WTC11 (cell line): ENCODE results near the gene ERCC5. TPM values are rescaled to one million over a fixed set of nuclear protein-coding genes. Genes with fewer than 3 reads are reported as not detected.
A peak's percentile ranks its signal among the peaks of the same experiment; 100 is the strongest.

ENCODE experiments used
- ATAC-seq: fragments of 200-7000 bp; cut with Tn5 transposase; 2 replicates; pipeline ENCODE4 v1.10.0; 2021; ENCODE audit warnings: mild to moderate bottlenecking, moderate library complexity
- CTCF ChIA-PET: fragments of 300-600 bp; sonication (Branson Sonifier 250); formaldehyde crosslinking; loops from one replicate; lab custom pipeline; 2021; ENCODE audit warnings: antibody characterized with exemption; lab: Charles Lee
- POLR2A ChIA-PET: fragments of 350-600 bp; sonication (Branson Sonifier 250); formaldehyde crosslinking; loops from one replicate; lab custom pipeline; 2021; ENCODE audit warnings: antibody characterized with exemption; lab: Charles Lee
- DNase-seq: peaks from one replicate; pipeline ENCODE4 v3.0.0; 2021; ENCODE audit warnings: low spot score
- H3K27ac Mint-ChIP-seq: 2 replicates; pipeline ENCODE4 v1.8.0; 2021; ENCODE audit warnings: mixed read lengths
- H3K27me3 Mint-ChIP-seq: 2 replicates; pipeline ENCODE4 v1.8.0; 2021; ENCODE audit warnings: low read depth, mild to moderate bottlenecking, moderate library complexity, mixed read lengths
- H3K36me3 Mint-ChIP-seq: 2 replicates; pipeline ENCODE4 v1.8.0; 2021; ENCODE audit warnings: mixed read lengths
- H3K4me1 Mint-ChIP-seq: 2 replicates; pipeline ENCODE4 v1.8.0; 2022; ENCODE audit warnings: mixed read lengths
- H3K4me3 Mint-ChIP-seq: 2 replicates; pipeline ENCODE4 v1.8.0; 2021; ENCODE audit warnings: mild to moderate bottlenecking, moderate library complexity, mixed read lengths
- H3K9me3 Mint-ChIP-seq: 2 replicates; pipeline ENCODE4 v1.8.0; 2021; ENCODE audit warnings: mixed read lengths
- ELF4 ChIP-seq: sonication (generic); formaldehyde crosslinking; IDR thresholded peaks from 2 replicates; pipeline ENCODE4 v1.8.1; 2022; ENCODE audit warnings: low read depth, mild to moderate bottlenecking, moderate library complexity, missing genetic modification reagents
- ESRRA ChIP-seq: sonication (generic); formaldehyde crosslinking; IDR thresholded peaks from 2 replicates; pipeline ENCODE4 v1.8.1; 2022; ENCODE audit warnings: mild to moderate bottlenecking, missing genetic modification reagents, borderline replicate concordance
- FOXK1 ChIP-seq: sonication (generic); formaldehyde crosslinking; IDR thresholded peaks from 2 replicates; pipeline ENCODE4 v1.8.0; 2022; ENCODE audit warnings: mild to moderate bottlenecking, moderate library complexity, missing genetic modification reagents
- MXD4 ChIP-seq: fragments of 250-450 bp; sonication (Bioruptor Pico); IDR thresholded peaks from 2 replicates; pipeline ENCODE4 v1.8.0; 2021; ENCODE audit warnings: mild to moderate bottlenecking, moderate library complexity, borderline replicate concordance
- NR3C1 ChIP-seq: sonication (generic); formaldehyde crosslinking; conservative IDR thresholded peaks from 2 replicates; pipeline ENCODE4 v1.8.1; 2023; ENCODE audit warnings: low read depth, mild to moderate bottlenecking, missing genetic modification reagents
- RORB ChIP-seq: fragments of 250-450 bp; sonication (Bioruptor Pico); IDR thresholded peaks from 2 replicates; pipeline ENCODE4 v1.9.0; 2021; ENCODE audit warnings: mild to moderate bottlenecking
- SOX15 ChIP-seq: fragments of 250-450 bp; sonication (Bioruptor Pico); IDR thresholded peaks from 2 replicates; pipeline ENCODE4 v1.9.0; 2021; ENCODE audit warnings: mild to moderate bottlenecking
- ZBTB21 ChIP-seq: sonication (generic); formaldehyde crosslinking; IDR thresholded peaks from 2 replicates; pipeline ENCODE4 v1.8.1; 2023; ENCODE audit warnings: mild to moderate bottlenecking, missing genetic modification reagents, borderline replicate concordance
- ZNF396 ChIP-seq: fragments of 250-450 bp; sonication (Bioruptor Pico); IDR thresholded peaks from 2 replicates; pipeline ENCODE4 v1.8.0; 2021; ENCODE audit warnings: mild to moderate bottlenecking, moderate library complexity, borderline replicate concordance
- ZNF416 ChIP-seq: fragments of 250-450 bp; sonication (Bioruptor Pico); IDR thresholded peaks from 2 replicates; pipeline ENCODE4 v1.9.0; 2021; ENCODE audit warnings: mild to moderate bottlenecking, inconsistent platforms
- total RNA-seq: library from RNA; stranded (reverse); gene quantifications from 3 replicates; pipeline ENCODE4 v1.2.3, GENCODE V29; 2021
- TF ChIP-seq, protein P1 (sequence below): sonication (generic); formaldehyde crosslinking; IDR thresholded peaks from 2 replicates; pipeline ENCODE4 v1.8.0; 2023; ENCODE audit warnings: missing genetic modification reagents
- TF ChIP-seq, protein P2 (sequence below): fragments of 200-600 bp; IDR thresholded peaks from 2 replicates; pipeline ENCODE4 v1.8.0; 2022; ENCODE audit warnings: antibody characterized with exemption
- TF ChIP-seq, protein P3 (sequence below): sonication (generic); formaldehyde crosslinking; IDR thresholded peaks from 2 replicates; pipeline ENCODE4 v1.8.1; 2023; ENCODE audit warnings: mild to moderate bottlenecking, missing genetic modification reagents, moderate library complexity
- TF ChIP-seq, protein P4 (sequence below): fragments of 250-450 bp; sonication (Bioruptor Pico); IDR thresholded peaks from 2 replicates; pipeline ENCODE4 v1.9.0; 2021; ENCODE audit warnings: moderate library complexity, mild to moderate bottlenecking, inconsistent platforms, borderline replicate concordance
- TF ChIP-seq, protein P5 (sequence below): sonication (generic); formaldehyde crosslinking; IDR thresholded peaks from 2 replicates; pipeline ENCODE4 v1.8.1; 2022; ENCODE audit warnings: missing genetic modification reagents, borderline replicate concordance
- TF ChIP-seq, protein P6 (sequence below): sonication (generic); formaldehyde crosslinking; conservative IDR thresholded peaks from 2 replicates; pipeline ENCODE4 v1.8.1; 2023; ENCODE audit warnings: mild to moderate bottlenecking, low read depth, missing genetic modification reagents, moderate library complexity
- TF ChIP-seq, protein P7 (sequence below): sonication (generic); formaldehyde crosslinking; IDR thresholded peaks from 2 replicates; pipeline ENCODE4 v1.8.1; 2022; ENCODE audit warnings: low read depth, missing genetic modification reagents, borderline replicate concordance
- TF ChIP-seq, protein P8 (sequence below): fragments of 250-450 bp; sonication (Bioruptor Pico); conservative IDR thresholded peaks from 2 replicates; pipeline ENCODE4 v1.9.0; 2021; ENCODE audit warnings: mild to moderate bottlenecking

The ERCC5 gene
- total RNA-seq, 1 experiment from 2014 or later = 26.5 TPM

DNA sequence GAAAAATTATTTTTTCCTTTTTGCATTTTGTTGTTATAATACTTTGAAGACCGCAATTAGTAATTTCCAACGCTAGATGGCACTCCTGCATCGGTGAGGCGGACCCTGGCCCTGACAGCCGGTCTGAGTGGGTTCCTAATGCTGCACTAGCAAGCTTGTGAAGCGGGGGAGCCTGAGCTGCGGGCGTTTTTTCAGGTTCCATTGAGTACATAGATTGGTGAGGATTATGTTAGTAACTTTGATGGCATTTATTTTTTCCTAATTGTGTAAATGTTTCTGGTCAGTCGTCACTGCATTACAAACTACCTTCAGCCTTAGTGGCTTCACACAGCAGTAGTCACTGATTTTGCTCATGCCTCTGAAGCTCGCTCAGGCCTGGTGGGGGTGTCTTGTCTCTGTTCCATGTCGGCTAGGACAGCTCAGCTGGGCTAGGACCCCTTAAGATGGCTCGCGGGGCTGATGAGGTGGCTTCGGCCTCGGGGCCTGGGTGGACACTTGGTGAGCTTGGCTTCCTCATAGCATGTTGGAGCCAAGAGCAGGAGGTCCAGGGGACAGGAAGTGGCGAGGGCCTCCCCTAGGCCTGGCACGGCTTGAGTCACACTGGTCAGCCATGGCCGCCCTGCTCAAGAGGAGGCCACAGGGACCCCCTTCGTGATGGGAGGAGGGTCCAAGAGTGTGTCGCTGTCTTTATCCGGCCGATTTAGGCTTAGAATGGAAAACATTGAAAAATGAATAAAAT is 25.0 kb downstream of the ERCC5 start:
- Mint-ChIP-seq H3K4me1 (peaks cover 10% of the 10 kb centered on the region), H3K27ac (no peak overlapping the region), H3K4me3 (no peak overlapping the region)
- DNase-seq = peak; percentile 62
- TF ChIP-seq, protein P1, sequence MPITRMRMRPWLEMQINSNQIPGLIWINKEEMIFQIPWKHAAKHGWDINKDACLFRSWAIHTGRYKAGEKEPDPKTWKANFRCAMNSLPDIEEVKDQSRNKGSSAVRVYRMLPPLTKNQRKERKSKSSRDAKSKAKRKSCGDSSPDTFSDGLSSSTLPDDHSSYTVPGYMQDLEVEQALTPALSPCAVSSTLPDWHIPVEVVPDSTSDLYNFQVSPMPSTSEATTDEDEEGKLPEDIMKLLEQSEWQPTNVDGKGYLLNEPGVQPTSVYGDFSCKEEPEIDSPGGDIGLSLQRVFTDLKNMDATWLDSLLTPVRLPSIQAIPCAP (CRISPR knock-in tag) = no peak
- TF ChIP-seq, protein P2, sequence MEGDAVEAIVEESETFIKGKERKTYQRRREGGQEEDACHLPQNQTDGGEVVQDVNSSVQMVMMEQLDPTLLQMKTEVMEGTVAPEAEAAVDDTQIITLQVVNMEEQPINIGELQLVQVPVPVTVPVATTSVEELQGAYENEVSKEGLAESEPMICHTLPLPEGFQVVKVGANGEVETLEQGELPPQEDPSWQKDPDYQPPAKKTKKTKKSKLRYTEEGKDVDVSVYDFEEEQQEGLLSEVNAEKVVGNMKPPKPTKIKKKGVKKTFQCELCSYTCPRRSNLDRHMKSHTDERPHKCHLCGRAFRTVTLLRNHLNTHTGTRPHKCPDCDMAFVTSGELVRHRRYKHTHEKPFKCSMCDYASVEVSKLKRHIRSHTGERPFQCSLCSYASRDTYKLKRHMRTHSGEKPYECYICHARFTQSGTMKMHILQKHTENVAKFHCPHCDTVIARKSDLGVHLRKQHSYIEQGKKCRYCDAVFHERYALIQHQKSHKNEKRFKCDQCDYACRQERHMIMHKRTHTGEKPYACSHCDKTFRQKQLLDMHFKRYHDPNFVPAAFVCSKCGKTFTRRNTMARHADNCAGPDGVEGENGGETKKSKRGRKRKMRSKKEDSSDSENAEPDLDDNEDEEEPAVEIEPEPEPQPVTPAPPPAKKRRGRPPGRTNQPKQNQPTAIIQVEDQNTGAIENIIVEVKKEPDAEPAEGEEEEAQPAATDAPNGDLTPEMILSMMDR = peak; percentile 67
- TF ChIP-seq, protein P3, sequence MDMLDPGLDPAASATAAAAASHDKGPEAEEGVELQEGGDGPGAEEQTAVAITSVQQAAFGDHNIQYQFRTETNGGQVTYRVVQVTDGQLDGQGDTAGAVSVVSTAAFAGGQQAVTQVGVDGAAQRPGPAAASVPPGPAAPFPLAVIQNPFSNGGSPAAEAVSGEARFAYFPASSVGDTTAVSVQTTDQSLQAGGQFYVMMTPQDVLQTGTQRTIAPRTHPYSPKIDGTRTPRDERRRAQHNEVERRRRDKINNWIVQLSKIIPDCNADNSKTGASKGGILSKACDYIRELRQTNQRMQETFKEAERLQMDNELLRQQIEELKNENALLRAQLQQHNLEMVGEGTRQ (CRISPR knock-in tag) = no peak
- TF ChIP-seq, all 79 proteins: peak for 1
- no peaks in the 10 kb centered on the region for H3K27me3 Mint-ChIP-seq
- ATAC-seq = peak; percentile 93
- ChIA-PET CTCF (interaction anchor here (0.5 to 2.1 kb wide), 51 partner anchors 9 to 645 kb away, joined by 3 to 33 read pairs (median 4); partner anchors contain the start of genes ERCC5 and TEX30), POLR2A (no interaction called here)
- H3K36me3 Mint-ChIP-seq = peaks cover 32% of the 10 kb centered on the region
- no peaks in the 10 kb centered on the region for H3K9me3 Mint-ChIP-seq

DNA sequence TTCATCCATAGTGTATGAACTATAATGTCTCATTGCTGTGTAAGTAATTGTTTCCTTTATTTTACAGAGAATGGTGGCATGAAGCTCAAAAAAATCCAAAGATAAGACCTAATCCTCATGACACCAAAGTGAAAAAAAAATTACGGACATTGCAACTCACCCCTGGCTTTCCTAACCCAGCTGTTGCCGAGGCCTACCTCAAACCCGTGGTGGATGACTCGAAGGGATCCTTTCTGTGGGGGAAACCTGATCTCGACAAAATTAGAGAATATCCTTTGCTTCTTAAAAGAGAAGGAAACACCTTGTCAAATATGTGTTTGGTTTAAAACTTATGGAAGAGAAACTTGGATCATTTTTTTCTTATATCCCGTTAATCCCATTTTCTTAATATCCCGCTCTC is 26.3 kb downstream of the ERCC5 start:
- DNase-seq (no peak), ATAC-seq (no peak)
- Mint-ChIP-seq H3K36me3 (peaks cover 31% of the 10 kb centered on the region), H3K9me3 (no peaks in the 10 kb centered on the region), H3K27ac (no peak overlapping the region), H3K4me1 (peaks cover 20% of the 10 kb centered on the region), H3K27me3 (no peaks in the 10 kb centered on the region), H3K4me3 (no peak overlapping the region)
- CTCF ChIA-PET = no interaction called here
- TF ChIP-seq SOX15 (CRISPR knock-in tag) = no peak
- TF ChIP-seq ZBTB21 = no peak
- TF ChIP-seq, protein P4, sequence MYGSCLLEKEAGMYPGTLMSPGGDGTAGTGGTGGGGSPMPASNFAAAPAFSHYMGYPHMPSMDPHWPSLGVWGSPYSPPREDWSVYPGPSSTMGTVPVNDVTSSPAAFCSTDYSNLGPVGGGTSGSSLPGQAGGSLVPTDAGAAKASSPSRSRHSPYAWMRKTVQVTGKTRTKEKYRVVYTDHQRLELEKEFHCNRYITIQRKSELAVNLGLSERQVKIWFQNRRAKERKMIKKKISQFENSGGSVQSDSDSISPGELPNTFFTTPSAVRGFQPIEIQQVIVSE (CRISPR knock-in tag) = no peak
- POLR2A ChIA-PET = no interaction called here

DNA sequence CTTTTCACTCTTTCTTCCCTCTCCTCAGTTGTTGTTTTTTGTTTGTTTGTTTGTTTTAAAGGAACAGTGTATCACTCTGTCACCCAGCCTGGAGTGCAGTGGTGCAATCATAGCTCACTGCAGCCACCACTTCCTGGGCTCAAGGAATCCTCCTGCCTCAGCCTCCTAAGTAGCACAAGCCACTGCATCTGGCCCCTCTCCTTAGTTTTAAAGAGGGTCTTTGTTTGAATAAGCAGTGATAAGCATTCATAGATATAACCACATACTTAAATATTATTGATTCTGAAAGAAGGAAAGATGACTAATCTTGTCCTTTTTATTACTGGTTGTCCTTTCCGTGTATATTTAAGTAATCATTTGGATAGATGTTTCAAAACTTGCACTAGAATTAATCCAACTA is 26.7 kb downstream of the ERCC5 start:
- Mint-ChIP-seq H3K27ac (no peak overlapping the region), H3K4me1 (peaks cover 23% of the 10 kb centered on the region), H3K27me3 (no peaks in the 10 kb centered on the region), H3K36me3 (peaks cover 30% of the 10 kb centered on the region), H3K4me3 (no peak overlapping the region), H3K9me3 (no peaks in the 10 kb centered on the region)
- DNase-seq (no peak), ATAC-seq (no peak)
- POLR2A ChIA-PET = no interaction called here
- CTCF ChIA-PET = no interaction called here
- TF ChIP-seq ZBTB21 (no peak), MXD4 (no peak), NR3C1 (CRISPR knock-in tag) (no peak), ELF4 (CRISPR knock-in tag) (no peak), ZNF416 (CRISPR knock-in tag) (no peak), ZNF396 (CRISPR knock-in tag) (no peak), FOXK1 (no peak), RORB (CRISPR knock-in tag) (no peak), ESRRA (CRISPR knock-in tag) (no peak)
- TF ChIP-seq, protein P5, sequence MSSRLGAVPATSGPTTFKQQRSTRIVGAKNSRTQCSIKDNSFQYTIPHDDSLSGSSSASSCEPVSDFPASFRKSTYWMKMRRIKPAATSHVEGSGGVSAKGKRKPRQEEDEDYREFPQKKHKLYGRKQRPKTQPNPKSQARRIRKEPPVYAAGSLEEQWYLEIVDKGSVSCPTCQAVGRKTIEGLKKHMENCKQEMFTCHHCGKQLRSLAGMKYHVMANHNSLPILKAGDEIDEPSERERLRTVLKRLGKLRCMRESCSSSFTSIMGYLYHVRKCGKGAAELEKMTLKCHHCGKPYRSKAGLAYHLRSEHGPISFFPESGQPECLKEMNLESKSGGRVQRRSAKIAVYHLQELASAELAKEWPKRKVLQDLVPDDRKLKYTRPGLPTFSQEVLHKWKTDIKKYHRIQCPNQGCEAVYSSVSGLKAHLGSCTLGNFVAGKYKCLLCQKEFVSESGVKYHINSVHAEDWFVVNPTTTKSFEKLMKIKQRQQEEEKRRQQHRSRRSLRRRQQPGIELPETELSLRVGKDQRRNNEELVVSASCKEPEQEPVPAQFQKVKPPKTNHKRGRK = no peak
- TF ChIP-seq, protein P6, sequence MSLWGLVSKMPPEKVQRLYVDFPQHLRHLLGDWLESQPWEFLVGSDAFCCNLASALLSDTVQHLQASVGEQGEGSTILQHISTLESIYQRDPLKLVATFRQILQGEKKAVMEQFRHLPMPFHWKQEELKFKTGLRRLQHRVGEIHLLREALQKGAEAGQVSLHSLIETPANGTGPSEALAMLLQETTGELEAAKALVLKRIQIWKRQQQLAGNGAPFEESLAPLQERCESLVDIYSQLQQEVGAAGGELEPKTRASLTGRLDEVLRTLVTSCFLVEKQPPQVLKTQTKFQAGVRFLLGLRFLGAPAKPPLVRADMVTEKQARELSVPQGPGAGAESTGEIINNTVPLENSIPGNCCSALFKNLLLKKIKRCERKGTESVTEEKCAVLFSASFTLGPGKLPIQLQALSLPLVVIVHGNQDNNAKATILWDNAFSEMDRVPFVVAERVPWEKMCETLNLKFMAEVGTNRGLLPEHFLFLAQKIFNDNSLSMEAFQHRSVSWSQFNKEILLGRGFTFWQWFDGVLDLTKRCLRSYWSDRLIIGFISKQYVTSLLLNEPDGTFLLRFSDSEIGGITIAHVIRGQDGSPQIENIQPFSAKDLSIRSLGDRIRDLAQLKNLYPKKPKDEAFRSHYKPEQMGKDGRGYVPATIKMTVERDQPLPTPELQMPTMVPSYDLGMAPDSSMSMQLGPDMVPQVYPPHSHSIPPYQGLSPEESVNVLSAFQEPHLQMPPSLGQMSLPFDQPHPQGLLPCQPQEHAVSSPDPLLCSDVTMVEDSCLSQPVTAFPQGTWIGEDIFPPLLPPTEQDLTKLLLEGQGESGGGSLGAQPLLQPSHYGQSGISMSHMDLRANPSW (CRISPR knock-in tag) = no peak
- TF ChIP-seq, protein P7, sequence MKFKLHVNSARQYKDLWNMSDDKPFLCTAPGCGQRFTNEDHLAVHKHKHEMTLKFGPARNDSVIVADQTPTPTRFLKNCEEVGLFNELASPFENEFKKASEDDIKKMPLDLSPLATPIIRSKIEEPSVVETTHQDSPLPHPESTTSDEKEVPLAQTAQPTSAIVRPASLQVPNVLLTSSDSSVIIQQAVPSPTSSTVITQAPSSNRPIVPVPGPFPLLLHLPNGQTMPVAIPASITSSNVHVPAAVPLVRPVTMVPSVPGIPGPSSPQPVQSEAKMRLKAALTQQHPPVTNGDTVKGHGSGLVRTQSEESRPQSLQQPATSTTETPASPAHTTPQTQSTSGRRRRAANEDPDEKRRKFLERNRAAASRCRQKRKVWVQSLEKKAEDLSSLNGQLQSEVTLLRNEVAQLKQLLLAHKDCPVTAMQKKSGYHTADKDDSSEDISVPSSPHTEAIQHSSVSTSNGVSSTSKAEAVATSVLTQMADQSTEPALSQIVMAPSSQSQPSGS (CRISPR knock-in tag) = no peak
- TF ChIP-seq, protein P8, sequence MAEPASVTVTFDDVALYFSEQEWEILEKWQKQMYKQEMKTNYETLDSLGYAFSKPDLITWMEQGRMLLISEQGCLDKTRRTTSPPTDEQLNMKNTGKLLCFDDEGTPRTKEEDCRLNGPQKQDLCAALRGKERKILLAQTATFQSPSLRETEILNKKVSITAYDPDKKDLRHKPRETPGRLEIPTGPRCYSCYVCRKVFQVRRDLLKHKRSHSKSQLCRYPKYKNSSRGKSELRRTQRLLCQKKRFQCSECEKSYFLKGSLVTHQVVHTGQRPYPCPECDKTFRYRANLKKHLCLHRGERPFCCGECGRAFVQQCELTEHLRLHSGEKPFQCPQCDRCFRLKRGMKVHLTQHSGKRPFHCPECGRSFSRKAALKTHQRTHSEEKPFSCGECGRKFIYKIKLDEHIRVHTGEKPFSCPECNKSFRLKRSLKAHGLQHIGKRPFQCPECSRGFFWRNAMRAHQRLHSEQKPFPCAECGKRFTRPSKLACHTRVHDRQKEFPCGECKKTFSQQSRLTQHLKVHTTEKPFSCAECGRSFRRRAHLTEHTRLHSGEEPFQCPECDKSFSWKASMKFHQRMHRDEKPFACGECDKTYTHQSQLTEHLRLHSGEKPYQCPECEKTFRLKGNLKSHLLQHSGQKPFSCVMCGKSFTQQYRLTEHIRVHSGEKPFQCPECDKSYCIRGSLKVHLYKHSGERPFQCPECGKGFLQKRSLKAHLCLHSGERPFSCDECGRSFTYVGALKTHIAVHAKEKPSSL (CRISPR knock-in tag) = no peak
